PC-9 (cell line): ENCODE results near the gene ASB15.

ENCODE experiments used
- CTCF ChIP-seq: fragments of 200-600 bp; sonication (generic); conservative IDR thresholded peaks from 2 replicates; pipeline ENCODE4 v1.6.1; 2017; ENCODE audit warnings: mixed run types, antibody characterized with exemption, mild to moderate bottlenecking, moderate library complexity
- EZH2 ChIP-seq: fragments of 200-600 bp; sonication (generic); IDR thresholded peaks from 2 replicates; pipeline ENCODE4 v1.8.0; 2017; ENCODE audit warnings: antibody characterized with exemption, low read depth

GRCh38 chr7:123682690-123683089, 81.1 kb downstream of the ASB15 start:
- peak; percentile 73 for TF ChIP-seq CTCF
- TF ChIP-seq EZH2 = no peak
